NOMO-1 treated with dmso at 0.1 percent for 144 hours (cell line): ENCODE data around the gene C2CD4C.
A peak's percentile ranks its signal among the peaks of the same experiment; 100 is the strongest.
"Not testable (repeated sequence)": the region's sequence is repeated elsewhere in the genome, so short reads cannot be mapped to it uniquely, and the experiment has no call there.

Experiments used
- DNase-seq: peaks from one replicate; lab custom pipeline; 2025; ENCODE audit not compliant: unreplicated experiment; lab: John Stamatoyannopoulos, UW

C2CD4C gene

GRCh38 chr19:384799-385169, 24.2 kb downstream of the C2CD4C start:
- DNase-seq: no peak

DNA sequence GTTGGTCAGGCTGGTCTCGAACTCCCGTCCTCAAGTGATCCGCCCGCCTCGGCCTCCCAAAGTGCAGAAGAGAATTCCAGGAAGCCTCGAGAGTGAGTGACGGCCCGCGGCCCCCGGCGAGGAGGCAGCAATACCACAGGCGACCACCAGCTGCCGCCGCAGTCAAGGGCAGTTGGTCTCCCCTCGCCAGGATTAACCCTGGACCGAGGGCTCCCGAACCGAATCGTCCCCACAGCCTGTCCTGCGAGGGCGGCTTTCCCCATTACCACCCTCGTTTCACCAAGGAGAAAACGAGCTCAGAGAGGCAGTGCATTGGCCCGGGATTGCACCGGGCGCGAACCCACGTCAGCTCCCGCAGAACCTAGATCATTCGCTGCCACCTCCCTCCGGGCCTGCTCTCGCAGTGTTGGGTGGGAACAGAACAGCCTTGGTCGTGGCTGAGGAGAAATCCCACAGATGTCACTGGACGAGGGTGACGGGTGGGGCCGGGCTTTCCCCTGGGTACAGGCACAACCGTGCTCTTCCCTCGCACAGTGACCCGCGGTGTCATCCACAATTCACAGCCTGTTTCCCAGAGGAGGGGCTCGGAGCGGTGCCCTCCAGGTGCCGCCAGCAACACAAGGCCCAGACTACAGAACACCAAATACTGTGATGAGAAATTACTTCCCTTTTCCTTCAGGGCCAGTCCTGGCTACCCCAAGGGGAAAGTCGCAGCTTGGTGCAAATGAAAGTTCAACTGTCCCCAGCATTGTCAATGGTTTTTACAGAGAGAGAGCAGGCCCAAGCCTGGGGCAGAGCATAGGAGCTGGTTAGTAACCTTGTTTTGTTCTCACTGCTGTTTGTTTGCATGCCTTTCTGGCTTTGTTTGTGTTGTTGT, 24.8 kb downstream of the C2CD4C start:
- DNase-seq: no peak

GRCh38 chr19:383040-383439, 25.9 kb downstream of the C2CD4C start:
- DNase-seq: no peak

DNA sequence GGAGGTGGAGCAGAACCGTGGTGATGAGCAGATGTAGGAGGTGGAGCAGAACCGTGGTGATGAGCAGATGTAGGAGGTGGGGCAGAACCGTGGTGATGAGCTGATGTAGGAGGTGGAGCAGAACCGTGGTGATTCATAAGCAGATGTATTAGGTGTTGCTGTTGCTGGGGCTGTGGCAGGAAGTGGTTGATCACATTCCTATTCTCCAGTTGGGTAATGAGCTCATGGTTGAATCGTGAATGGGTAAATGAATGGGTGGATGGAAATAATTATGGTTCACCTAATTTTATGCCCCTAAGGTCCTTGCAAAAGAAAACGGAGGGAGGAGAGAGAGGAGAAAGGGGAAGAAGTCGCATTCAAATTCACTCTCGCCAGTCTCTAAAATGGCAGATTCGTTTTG, 26.4 kb downstream of the C2CD4C start:
- peak; percentile 36 for DNase-seq

DNA sequence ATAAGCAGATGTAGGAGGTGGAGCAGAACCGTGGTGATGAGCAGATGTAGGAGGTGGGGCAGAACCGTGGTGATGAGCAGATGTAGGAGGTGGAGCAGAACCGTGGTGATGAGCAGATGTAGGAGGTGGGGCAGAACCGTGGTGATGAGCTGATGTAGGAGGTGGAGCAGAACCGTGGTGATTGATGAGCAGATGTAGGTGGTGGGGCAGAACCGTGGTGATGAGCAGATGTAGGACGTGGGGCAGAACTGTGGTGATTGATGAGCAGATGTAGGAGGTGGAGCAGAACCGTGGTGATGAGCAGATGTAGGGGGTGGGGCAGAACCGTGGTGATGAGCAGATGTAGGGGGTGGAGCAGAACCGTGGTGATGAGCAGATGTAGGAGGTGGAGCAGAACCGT, 27.0 kb downstream of the C2CD4C start:
- DNase-seq: not testable (repeated sequence)

GRCh38 chr19:380618-381219, 28.2 kb downstream of the C2CD4C start:
- DNase-seq: not testable (repeated sequence)

- DNase-seq: no peak
Measured at GRCh38 chr19:379796-380195, 29.2 kb downstream of the C2CD4C start.

DNA sequence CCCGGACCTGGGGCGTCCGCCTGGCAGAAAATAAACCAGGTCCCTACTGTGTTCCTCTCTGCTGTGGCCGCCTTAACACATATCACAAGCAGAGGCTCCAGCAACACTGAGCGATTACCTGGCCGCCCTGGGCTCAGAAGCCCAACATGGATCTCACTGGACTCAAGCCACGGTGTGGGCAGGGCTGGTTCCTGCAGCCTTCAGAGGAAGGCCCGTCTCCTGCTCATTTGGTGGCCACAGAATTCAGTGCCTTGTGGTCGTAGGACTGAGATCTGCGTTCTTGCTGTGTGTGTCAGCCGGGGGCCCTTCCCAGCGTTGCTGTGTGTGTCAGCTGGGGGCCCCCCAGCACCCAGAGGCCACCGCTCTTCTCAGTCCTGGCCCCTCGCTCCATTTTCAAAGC, 30.2 kb downstream of the C2CD4C start:
- DNase-seq: no peak

GRCh38 chr19:377801-378581, 31.0 kb downstream of the C2CD4C start:
- no peak for DNase-seq

- no peak for DNase-seq
Measured at GRCh38 chr19:376111-376470, 32.9 kb downstream of the C2CD4C start.

GRCh38 chr19:375395-376110, 33.4 kb downstream of the C2CD4C start:
- DNase-seq: no peak

GRCh38 chr19:374886-375235, 34.1 kb downstream of the C2CD4C start:
- DNase-seq: no peak

DNA sequence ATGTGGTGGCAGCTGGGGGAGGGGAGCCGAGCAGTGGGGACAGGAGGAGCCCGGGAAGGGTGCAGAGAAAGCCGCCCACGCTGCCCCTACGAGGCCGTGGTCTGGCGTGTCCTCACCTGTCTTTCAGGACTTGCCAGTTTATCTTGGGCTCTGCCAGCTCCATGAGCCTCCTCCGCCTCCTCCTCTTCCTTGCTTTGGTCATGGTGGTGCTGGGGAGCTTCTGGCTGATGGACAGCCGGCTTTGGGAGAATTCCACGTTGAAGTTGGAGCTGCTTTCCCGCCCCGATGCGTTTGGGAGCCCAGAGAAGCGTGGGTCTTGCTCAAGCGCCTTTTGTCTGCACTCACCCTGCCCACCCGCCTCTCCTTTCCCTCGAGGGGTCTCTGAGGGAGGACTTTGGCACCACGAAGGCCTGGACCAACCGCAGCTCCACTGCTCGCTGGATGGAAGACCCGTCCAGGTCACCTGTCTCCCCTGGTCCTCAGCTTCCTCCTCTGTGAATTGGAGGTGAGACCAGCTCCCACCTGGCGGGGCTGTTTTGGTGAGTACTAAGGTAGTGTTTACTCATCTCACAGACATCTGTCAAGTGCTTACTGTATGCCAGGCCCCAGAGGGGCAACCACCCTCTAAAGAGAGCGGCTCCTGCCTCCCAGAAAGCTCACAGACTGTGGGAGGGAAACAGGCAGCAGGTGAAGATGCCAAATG, 34.6 kb downstream of the C2CD4C start:
- DNase-seq: no peak

- no peak for DNase-seq
Measured at GRCh38 chr19:373391-374182, 35.4 kb downstream of the C2CD4C start.

DNA sequence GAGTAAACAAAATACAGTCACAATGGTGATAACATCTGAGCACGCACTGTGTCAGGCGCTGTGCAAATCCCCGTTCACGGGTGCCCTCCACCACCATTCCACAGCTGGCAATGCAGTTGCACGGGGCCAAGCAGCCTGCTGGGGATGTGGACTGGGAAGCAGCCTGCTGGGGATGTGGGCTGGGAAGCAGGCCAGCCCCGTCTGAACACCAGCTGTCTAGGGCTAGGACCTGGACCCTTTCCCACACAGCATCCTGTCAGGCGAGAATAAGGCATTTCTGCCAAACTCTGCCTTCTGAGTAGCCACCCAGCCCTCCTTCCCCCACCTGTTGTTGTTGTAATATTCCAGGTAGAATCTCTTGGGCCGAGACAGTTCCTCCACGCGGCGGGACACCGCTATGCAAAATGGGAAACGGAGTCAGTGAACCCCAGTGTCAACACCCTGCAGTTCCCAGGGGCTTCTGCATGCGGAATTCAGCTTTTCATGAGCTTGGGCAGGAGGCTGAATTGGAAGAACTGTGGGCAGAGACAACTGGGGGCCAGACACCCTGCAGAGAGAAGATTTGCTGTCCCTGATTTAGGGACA, 36.5 kb downstream of the C2CD4C start:
- no peak for DNase-seq

DNA sequence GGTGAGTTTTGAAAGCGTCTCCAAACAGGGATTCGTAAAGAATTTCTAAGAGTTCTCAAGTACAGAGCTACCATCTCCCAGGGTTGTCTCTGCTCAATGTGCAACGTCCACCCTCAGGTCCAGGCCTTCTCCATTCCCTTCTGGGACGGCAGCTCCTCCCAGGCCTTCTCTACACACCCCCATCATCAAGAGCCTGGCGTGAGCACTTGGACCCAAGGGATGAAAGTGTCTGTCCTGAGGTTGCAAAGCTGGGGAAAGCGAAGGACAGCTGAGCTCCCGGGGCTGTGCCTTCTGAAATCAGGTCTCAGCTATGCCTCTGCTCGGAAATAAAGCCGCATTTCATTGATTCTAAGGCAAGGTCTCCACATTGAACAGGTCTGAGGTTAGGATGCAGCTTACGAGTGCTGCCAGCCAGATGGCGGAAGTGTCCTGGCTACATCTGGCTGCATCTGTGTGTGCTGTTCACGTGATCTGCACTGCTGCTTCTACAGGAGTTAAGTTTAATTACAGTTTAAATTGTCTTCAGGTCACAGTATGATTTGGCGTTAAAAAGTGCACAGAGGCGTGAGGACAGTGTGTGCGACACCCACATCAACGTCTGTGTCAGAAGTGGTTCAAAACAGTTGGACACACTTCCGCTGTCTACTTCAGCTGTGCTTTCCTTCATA, 37.3 kb downstream of the C2CD4C start:
- no peak for DNase-seq

GRCh38 chr19:370641-371330, 38.2 kb downstream of the C2CD4C start:
- DNase-seq: no peak

- DNase-seq: no peak
Measured at GRCh38 chr19:369876-370275, 39.1 kb downstream of the C2CD4C start.

DNA sequence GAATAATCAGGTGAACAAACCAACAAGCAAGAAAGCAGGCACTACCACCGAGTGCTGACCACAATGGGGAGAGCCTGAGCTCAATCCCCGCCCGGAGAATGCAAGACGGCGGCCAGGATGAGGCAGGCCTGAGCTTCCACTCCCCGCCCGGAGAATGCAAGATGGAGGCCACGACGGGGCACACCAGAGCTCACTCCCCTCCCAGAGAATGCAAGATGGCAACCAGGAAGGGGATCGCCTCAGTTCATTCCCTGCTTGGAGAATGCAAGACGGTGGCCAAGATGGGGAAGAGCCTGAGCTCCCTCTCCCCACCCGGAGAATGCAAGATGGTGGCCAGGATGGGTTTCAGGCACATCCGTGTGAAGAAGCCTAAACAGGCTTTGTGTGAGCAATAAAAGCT, 39.7 kb downstream of the C2CD4C start:
- DNase-seq: no peak
